SU-DHL-6 (cell line): Measurements from ENCODE around the gene EXD3.

ENCODE experiments used
- CTCF ChIP-seq: fragments of 200-600 bp; sonication (generic); IDR thresholded peaks from one replicate; pipeline ENCODE4 v1.5.1; 2017; ENCODE audit warnings: antibody characterized with exemption, mild to moderate bottlenecking, low read length, moderate library complexity; ENCODE audit not compliant: insufficient read depth, poor library complexity, severe bottlenecking
- EZH2phosphoT487 ChIP-seq: fragments of 200-600 bp; sonication (generic), shearing (Covaris generic); conservative IDR thresholded peaks from 2 replicates; pipeline ENCODE4 v1.6.1; 2018; ENCODE audit warnings: mild to moderate bottlenecking, antibody characterized with exemption, low read length, moderate library complexity, mixed read lengths

DNA sequence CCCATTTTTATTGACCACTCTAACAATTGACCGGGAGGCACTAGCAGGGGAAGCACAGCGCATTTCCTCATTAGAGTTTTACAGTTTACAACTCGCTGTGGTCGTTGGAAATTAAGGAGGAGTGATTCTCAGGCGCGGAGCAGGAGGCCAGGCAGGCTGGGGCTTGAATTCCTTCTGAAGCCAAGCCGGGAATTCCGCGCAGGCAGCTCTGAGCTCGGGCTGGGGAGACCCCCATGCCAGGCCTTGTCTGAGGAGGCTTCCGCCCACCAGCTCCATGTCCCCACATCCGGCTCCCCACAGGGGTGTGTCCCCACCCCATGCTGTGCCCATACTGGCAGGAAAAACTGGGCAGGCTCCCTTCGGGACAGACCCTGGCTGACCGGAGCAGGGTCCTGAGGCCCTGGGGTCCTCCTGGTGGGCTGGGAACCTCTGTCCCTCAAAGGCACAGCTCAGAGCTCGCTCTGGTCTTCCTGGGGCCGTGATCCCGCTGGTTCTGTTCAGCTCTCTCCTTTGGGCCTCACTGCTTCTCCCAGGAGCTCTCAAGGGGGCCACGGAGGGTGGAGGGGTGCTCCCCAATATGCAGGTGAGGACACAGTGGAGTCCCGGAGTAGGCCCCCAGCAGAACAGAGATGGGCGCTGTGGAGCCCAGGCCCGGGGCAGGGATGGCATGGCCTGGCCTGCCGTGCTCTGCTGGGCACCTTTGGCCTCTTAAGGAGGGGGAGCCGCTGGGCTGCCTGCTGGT, 119.6 kb downstream of the EXD3 start:
- TF ChIP-seq CTCF (no peak), EZH2phosphoT487 (no peak)
